Neural cell (in vitro differentiated cells): ENCODE data around the gene TMCC2.
A peak's percentile ranks its signal among the peaks of the same experiment; 100 is the strongest.

Source experiments
- MXI1 ChIP-seq: fragments of 450-650 bp; conservative IDR thresholded peaks from 2 replicates; pipeline ENCODE4 v1.6.1; 2014; ENCODE audit warnings: antibody characterized with exemption, mild to moderate bottlenecking; ENCODE audit not compliant: poor library complexity, severe bottlenecking
- POLR2AphosphoS5 ChIP-seq: IDR thresholded peaks from 2 replicates; pipeline ENCODE4 v1.6.1; 2012
- RAD21 ChIP-seq: fragments of 450-650 bp; conservative IDR thresholded peaks from 2 replicates; pipeline ENCODE4 v1.6.1; 2014; ENCODE audit warnings: antibody characterized with exemption, mild to moderate bottlenecking, moderate library complexity
- TAF1 ChIP-seq: IDR thresholded peaks from 2 replicates; pipeline ENCODE4 v1.6.1; 2012; ENCODE audit warnings: low read depth
- TF ChIP-seq, protein P1 (sequence below): fragments of 450-650 bp; IDR thresholded peaks from 2 replicates; pipeline ENCODE4 v1.5.1; 2014; ENCODE audit warnings: antibody characterized with exemption, mild to moderate bottlenecking, moderate library complexity; ENCODE audit not compliant: poor library complexity, severe bottlenecking

- TF ChIP-seq MXI1, result no peak
- TF ChIP-seq, protein P1, sequence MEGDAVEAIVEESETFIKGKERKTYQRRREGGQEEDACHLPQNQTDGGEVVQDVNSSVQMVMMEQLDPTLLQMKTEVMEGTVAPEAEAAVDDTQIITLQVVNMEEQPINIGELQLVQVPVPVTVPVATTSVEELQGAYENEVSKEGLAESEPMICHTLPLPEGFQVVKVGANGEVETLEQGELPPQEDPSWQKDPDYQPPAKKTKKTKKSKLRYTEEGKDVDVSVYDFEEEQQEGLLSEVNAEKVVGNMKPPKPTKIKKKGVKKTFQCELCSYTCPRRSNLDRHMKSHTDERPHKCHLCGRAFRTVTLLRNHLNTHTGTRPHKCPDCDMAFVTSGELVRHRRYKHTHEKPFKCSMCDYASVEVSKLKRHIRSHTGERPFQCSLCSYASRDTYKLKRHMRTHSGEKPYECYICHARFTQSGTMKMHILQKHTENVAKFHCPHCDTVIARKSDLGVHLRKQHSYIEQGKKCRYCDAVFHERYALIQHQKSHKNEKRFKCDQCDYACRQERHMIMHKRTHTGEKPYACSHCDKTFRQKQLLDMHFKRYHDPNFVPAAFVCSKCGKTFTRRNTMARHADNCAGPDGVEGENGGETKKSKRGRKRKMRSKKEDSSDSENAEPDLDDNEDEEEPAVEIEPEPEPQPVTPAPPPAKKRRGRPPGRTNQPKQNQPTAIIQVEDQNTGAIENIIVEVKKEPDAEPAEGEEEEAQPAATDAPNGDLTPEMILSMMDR, result peak; percentile 95
- no peak for TF ChIP-seq POLR2AphosphoS5
- peak; percentile 95 for TF ChIP-seq RAD21
- no peak for TF ChIP-seq TAF1
Measured at GRCh38 chr1:205255941-205256780, 28.4 kb downstream of the TMCC2 start.
